Stomach smooth muscle (tissue), 2 donors: ENCODE measurements around the gene PAQR4.
A peak's percentile ranks its signal among the peaks of the same experiment; 100 is the strongest.
"Not testable (repeated sequence)": the region's sequence is repeated elsewhere in the genome, so short reads cannot be mapped to it uniquely, and the experiment has no call there.

Experiments used
- H3K27ac ChIP-seq: one replicate; pipeline ENCODE4 v1.7.0; 2013; ENCODE audit warnings: mild to moderate bottlenecking, low read length, inconsistent platforms
- H3K27me3 ChIP-seq, 2 donors: one replicate each; pipeline ENCODE4 v1.7.0; 2013; ENCODE audit warnings: low read length in 2 of 2; ENCODE audit not compliant: insufficient read depth in 2 of 2, control insufficient read depth in 1 of 2
- H3K36me3 ChIP-seq, 2 donors: one replicate each; pipeline ENCODE4 v1.7.0; 2013; ENCODE audit warnings: low read length in 2 of 2; ENCODE audit not compliant: control insufficient read depth in 2 of 2, insufficient read depth in 2 of 2
- H3K4me1 ChIP-seq: one replicate; pipeline ENCODE4 v1.7.0; 2013; ENCODE audit warnings: low read length; ENCODE audit not compliant: control insufficient read depth, insufficient read depth
- H3K4me3 ChIP-seq, 2 donors: one replicate each; pipeline ENCODE4 v1.7.0; 2013; ENCODE audit warnings: low read length in 2 of 2
- H3K9ac ChIP-seq, 2 donors: one replicate each; pipeline ENCODE4 v1.7.0; 2013; ENCODE audit warnings: low read length in 2 of 2, mild to moderate bottlenecking in 1 of 2
- H3K9me3 ChIP-seq, 2 donors: one replicate each; pipeline ENCODE4 v1.7.0; 2013; ENCODE audit warnings: low read length in 2 of 2; ENCODE audit not compliant: control insufficient read depth in 2 of 2
- donor health status: healthy.
- donor health status: Pancreatic carcinoma.

Gene PAQR4

GRCh38 chr16:2968738-2969544 is at the start of gene PAQR4:
Gene PAQR4 (plus strand): TSS chr16:2969348. CDS start chr16:2969675, 327 bp downstream.
- peaks cover 39 to 60% of the 10 kb centered on the region in 2 donors for H3K27me3 ChIP-seq
- no peaks in the 10 kb centered on the region for H3K9me3 ChIP-seq
- no peak within 1 kb of the TSS for H3K27ac ChIP-seq
- no peaks in the 10 kb centered on the region for H3K36me3 ChIP-seq
- H3K4me1 ChIP-seq = peaks cover 41% of the 10 kb centered on the region
- peak within 1 kb of the TSS; percentile 43 to 81 for H3K4me3 ChIP-seq
- H3K9ac ChIP-seq = no peak within 1 kb of the TSS

DNA sequence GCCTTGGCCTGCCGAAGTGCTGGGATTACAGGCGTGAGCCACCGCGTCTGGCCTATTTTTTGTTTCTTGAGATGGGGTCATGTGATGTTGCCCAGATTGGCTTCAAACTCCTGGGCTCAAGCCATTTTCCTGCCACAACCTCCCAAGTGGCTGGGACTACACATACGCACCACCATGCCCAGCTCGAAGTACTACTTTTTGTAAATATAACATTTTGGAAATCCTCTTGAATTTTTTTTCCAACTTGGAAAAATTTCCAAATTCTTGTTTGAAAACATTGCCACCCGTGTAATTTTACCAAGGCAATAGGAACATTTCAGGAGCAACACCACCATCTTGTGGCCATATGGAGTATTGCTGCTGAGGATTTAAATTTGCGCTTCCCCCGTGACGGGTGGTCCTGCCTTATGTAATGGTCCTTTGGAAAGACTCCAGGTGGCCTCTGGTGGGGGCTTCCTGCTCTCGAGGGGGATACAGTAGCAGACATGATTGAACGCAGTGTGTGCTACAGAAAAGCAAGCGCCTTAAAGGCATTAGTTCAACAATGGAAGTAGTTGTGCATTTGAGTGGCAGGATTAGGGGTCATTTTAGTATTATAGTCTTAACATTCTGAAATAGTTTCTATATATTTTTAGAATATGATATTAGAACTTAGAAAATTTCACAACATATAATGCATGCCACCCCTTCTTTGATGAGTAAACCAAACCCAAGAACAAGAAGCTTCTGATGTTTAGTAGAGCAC is 49.5 kb upstream of the PAQR4 start:
- H3K36me3 ChIP-seq = peaks cover 11% of the 10 kb centered on the region in 2 donors
- H3K9ac ChIP-seq = no peak overlapping the region
- H3K27me3 ChIP-seq = no peaks in the 10 kb centered on the region
- H3K27ac ChIP-seq = peak overlapping the region; percentile 31
- peaks cover 2% of the 10 kb centered on the region for H3K4me1 ChIP-seq
- H3K9me3 ChIP-seq = no peaks in the 10 kb centered on the region
- no peak overlapping the region for H3K4me3 ChIP-seq

GRCh38 chr16:2923481-2923880 is 45.7 kb upstream of the PAQR4 start:
- Histone ChIP-seq H3K27ac (no peak overlapping the region), H3K36me3 (peaks cover 3 to 7% of the 10 kb centered on the region in 2 donors), H3K4me3 (no peak overlapping the region), H3K9me3 (no peaks in the 10 kb centered on the region), H3K9ac (no peak overlapping the region), H3K4me1 (peaks cover 2% of the 10 kb centered on the region), H3K27me3 (no peaks in the 10 kb centered on the region)

DNA sequence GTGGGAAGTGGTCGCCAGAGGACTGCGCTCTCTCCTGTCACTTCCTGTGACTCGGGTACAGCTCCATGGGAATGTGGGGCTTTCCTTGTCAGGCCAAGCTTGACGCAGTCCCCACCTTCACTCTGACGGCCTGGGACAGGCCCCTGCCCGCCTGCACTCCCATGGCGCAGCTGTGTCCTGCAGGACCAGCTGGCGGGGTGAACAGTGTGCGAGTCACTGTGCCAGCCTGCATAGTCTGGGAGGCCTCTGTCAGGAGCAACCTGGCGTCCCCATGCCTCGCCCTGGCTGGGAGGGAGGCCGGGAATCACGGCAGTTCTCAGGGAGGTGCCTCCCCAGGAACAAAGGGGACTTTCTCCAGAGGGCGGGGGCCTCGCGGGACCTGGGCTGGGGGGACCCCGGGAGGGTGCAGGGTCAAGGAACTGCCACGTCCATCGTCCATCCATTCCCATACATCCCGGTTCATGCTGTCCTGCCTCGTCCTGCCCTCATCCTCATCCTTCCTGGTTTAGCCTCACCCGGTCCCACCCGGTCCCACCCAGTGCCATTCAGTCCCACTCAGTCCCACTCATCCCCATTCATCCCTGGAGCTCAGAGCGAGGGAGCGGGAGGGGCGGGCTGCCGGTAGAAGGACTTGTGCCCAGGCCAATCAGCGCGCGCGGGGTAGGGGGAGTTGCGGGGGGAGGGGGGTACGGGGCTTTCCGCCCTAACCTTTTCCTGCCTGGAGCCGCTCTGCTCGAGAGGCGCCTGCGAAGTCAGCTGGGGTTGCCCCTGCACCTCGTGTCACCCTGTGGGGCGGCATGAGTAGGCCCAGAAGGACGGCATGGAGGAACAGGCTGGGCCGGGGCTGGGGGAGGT is 44.0 kb upstream of the PAQR4 start:
- Histone ChIP-seq H3K4me1 (no peaks in the 10 kb centered on the region), H3K9me3 (no peaks in the 10 kb centered on the region), H3K36me3 (peaks cover 3 to 13% of the 10 kb centered on the region in 2 donors), H3K27ac (no peak overlapping the region), H3K27me3 (no peaks in the 10 kb centered on the region), H3K4me3 (no peak overlapping the region), H3K9ac (no peak overlapping the region)

DNA sequence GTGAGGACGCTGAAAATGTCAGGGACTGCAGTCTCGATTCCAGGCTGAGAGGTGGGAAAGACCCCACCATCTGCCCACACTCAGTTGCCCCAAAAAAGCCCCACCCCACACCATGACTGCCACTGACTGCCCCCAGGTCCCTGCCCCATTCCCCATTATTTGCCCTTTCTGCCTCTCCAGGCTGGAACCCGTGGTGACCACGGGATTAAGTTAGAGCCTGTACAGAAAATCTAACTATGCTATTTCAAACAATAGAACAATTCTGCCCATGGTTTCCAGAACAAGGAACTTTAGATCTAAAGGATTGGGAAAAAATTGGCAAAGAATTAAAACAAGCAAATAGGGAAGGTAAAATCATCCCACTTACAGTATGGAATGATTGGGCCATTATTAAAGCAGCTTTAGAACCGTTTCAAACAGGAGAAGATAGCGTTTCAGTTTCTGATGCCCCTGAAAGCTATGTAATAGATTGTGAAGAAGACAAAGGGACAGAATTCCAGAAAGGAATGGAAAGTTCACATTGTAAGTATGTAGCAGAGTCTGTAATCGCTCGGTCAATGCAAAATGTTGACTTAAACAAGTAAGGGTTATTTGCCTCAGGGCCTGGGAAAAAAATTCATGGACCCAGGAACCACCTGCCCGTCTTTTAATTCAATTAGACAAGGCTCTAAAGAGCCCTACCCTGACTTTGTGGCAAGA is 43.0 kb upstream of the PAQR4 start:
- Histone ChIP-seq H3K9ac (no peak overlapping the region), H3K4me3 (no peak overlapping the region)

DNA sequence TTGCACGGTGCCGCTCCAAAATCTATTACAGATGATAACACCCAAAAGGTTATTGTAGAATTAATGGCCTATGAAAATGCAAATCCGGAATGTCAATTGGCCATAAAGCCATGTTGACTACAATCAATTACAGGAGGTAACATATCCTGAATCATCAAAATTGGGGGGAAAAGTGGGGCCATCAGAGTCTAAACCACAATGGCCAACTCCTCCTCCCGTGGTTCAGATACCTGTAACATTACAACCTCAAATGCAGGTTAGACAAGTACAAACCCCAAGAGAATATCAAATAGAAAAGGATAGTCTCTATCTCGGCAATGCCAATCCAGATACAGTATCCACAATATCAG is 42.5 kb upstream of the PAQR4 start:
- Histone ChIP-seq H3K9ac (peak overlapping the region in 1 of 2 donors; percentile 56), H3K4me3 (peak overlapping the region; percentile 59 to 63), H3K27me3 (no peaks in the 10 kb centered on the region), H3K9me3 (no peaks in the 10 kb centered on the region), H3K27ac (no peak overlapping the region), H3K4me1 (no peaks in the 10 kb centered on the region), H3K36me3 (peaks cover 3 to 18% of the 10 kb centered on the region in 2 donors)

More for the DNA sequence above, 43.0 kb upstream of the PAQR4 start:
- no peaks in the 10 kb centered on the region for H3K27me3 ChIP-seq
- no peaks in the 10 kb centered on the region for H3K9me3 ChIP-seq
- peaks cover 3 to 18% of the 10 kb centered on the region in 2 donors for H3K36me3 ChIP-seq
- no peak overlapping the region for H3K27ac ChIP-seq
- no peaks in the 10 kb centered on the region for H3K4me1 ChIP-seq

DNA sequence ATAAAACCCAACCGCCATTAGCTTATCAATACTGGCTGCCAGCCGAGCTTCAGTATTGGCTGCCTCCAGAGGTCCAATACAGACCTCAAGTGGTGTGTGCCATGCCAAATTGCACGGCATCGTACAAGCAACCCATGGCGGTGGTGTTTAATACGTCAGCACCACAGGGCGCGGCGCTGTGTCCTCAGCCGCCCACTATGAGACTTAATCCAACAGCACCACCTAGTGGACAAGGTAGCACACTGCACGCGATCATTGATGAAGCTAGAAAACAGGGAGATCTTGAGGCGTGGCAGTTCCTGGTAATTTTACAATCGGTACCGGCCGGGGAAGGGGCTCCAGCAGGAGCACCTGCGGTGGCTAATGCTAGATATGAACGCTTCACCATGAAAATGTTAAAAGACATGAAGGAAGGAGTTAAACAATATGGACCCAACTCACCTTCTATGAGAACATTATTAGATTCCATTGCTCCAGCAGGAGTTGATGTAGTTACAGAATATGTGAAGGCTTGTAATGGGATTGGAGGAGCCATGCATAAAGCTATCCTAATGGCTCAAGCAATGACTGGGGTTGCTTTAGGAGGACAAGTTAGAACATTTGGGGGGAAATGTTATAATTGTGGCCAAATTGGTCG is 42.0 kb upstream of the PAQR4 start:
- H3K4me1 ChIP-seq = no peaks in the 10 kb centered on the region
- peak overlapping the region; percentile 59 to 63 for H3K4me3 ChIP-seq
- peak overlapping the region in 1 of 2 donors; percentile 56 for H3K9ac ChIP-seq
- H3K27me3 ChIP-seq = no peaks in the 10 kb centered on the region
- no peaks in the 10 kb centered on the region for H3K9me3 ChIP-seq
- H3K27ac ChIP-seq = no peak overlapping the region
- H3K36me3 ChIP-seq = peaks cover 3 to 16% of the 10 kb centered on the region in 2 donors

DNA sequence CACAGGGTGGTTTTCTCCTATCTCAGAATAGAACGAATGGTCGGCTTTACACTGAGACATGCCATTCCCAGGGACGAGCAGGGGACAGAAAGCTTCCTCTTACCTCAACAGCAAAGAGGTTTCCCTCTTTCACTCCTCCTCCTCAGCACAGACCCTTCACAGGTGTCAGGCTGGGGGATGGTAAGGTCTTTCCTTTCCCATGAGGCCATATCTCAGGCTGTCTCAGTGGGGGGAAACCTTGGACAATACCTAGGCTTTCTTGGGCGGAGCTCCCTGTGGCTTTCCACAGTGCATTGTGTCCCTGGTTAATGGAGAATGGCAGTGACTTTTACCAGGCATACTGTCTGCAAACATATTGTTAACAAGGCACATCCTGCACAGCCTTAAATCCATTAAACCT is 41.0 kb upstream of the PAQR4 start:
- H3K4me3 ChIP-seq, H3K27ac ChIP-seq, H3K27me3 ChIP-seq, H3K9me3 ChIP-seq, H3K4me1 ChIP-seq, H3K9ac ChIP-seq: not testable (repeated sequence)
- H3K36me3 ChIP-seq = peaks cover 3 to 14% of the 10 kb centered on the region in 2 donors

DNA sequence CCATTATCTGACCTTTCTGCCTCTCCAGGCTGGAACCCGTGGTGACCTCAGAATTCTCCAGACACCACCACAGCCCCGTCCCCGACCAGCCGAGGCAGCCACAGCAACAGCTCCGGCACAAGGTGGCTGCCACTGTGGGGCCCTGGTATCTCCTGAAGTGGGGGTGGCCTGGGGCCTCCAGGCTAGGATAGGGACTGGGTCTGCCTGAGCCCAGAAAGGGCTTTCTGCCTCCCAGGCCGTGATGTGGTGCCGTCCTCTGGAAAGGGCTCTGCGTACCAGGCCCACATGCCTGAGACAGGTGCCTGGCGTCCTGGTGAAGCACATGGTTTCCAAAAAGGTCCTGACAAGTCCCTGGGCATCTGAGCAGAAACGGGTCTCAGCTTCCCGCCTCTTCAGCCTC is 40.4 kb upstream of the PAQR4 start:
- Histone ChIP-seq H3K27me3 (no peaks in the 10 kb centered on the region), H3K9me3 (no peaks in the 10 kb centered on the region), H3K27ac (no peak overlapping the region), H3K9ac (no peak overlapping the region), H3K36me3 (peaks cover 0 to 18% of the 10 kb centered on the region in 2 donors), H3K4me3 (no peak overlapping the region), H3K4me1 (no peaks in the 10 kb centered on the region)

DNA sequence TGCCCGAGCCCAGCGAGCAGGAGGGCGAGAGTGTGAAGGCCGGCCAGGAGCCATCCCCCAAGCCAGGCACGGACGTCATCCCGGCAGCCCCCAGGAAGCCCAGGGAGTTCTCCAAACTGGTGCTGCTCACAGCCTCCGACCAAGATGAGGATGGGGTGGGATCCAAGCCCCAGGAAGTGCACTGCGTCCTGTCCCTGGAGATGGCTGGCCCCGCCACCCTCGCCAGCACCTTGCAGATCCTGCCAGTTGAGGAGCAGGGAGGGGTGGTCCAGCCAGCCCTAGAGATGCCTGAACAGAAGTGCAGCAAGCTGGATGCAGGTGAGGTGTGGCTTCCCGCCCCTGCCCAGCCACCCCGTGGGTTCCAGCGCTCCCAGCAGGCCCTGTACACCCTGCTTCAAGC is 39.5 kb upstream of the PAQR4 start:
- H3K4me3 ChIP-seq = no peak overlapping the region
- no peak overlapping the region for H3K9ac ChIP-seq
- peaks cover 0 to 27% of the 10 kb centered on the region in 2 donors for H3K36me3 ChIP-seq
- no peaks in the 10 kb centered on the region for H3K27me3 ChIP-seq
- no peaks in the 10 kb centered on the region for H3K9me3 ChIP-seq
- no peak overlapping the region for H3K27ac ChIP-seq
- H3K4me1 ChIP-seq = no peaks in the 10 kb centered on the region
